IMR-90 (cell line): ENCODE measurements around the gene ZBTB47. TPM values are rescaled to one million over a fixed set of nuclear protein-coding genes. Genes with fewer than 3 reads are reported as not detected.

Experiments used
- ATAC-seq: fragments of 200-7000 bp; cut with Tn5 transposase; 2 replicates; pipeline ENCODE4 v1.9.1; 2020; ENCODE audit warnings: low read depth, mild to moderate bottlenecking, moderate library complexity
- BruUV-seq: library from RNA; stranded (reverse); fragments of 400-500 nt; replicated peaks from 2 replicates; lab custom pipeline; 2021; lab: Mats Ljungman, UMichigan
- CTCF ChIA-PET: fragments of 300-600 bp; formaldehyde crosslinking; extraction: SDS; loops from one replicate; lab custom pipeline; 2021; ENCODE audit warnings: antibody characterized with exemption; lab: Yijun Ruan, JAX
- POLR2A ChIA-PET: fragments of 300-600 bp; sonication (Branson Sonifier 250); formaldehyde crosslinking; loops from one replicate; lab custom pipeline; 2022; ENCODE audit warnings: antibody characterized with exemption; ENCODE audit not compliant: unreplicated experiment; lab: Charles Lee
- DNase-seq: peaks from one replicate; pipeline ENCODE4 v3.0.0; 2013
- H2AFZ ChIP-seq: replicated peaks from 2 replicates; pipeline ENCODE3; 2013; ENCODE audit warnings: low read length, mild to moderate bottlenecking; ENCODE audit not compliant: poor library complexity
- H2AK5ac ChIP-seq: 2 replicates; pipeline ENCODE4 v1.6.1; 2013; ENCODE audit warnings: low read depth, low read length, inconsistent platforms
- H2AK9ac ChIP-seq: replicated peaks from 2 replicates; pipeline ENCODE3; 2013; ENCODE audit warnings: mild to moderate bottlenecking, low read depth, low read length, moderate library complexity; ENCODE audit not compliant: poor library complexity
- H2BK120ac ChIP-seq: 2 replicates; pipeline ENCODE4 v1.6.1; 2013; ENCODE audit warnings: low read depth, low read length, inconsistent platforms
- H2BK15ac ChIP-seq: 3 replicates; pipeline ENCODE4 v1.6.1; 2013; ENCODE audit warnings: low read depth, low read length, inconsistent platforms
- H2BK20ac ChIP-seq: 2 replicates; pipeline ENCODE4 v1.6.1; 2013; ENCODE audit warnings: low read depth, mild to moderate bottlenecking, inconsistent platforms, low read length, moderate library complexity
- H2BK5ac ChIP-seq: 2 replicates; pipeline ENCODE4 v1.6.1; 2013; ENCODE audit warnings: mild to moderate bottlenecking, low read depth, low read length, inconsistent platforms; ENCODE audit not compliant: poor library complexity, severe bottlenecking
- H3K14ac ChIP-seq: replicated peaks from 2 replicates; pipeline ENCODE4 v1.6.1; 2013; ENCODE audit warnings: low read depth, low read length, inconsistent platforms
- H3K18ac ChIP-seq: 2 replicates; pipeline ENCODE4 v1.6.1; 2013; ENCODE audit warnings: low read depth, low read length, control low read depth
- H3K23ac ChIP-seq: 2 replicates; pipeline ENCODE4 v1.6.1; 2013; ENCODE audit warnings: low read depth, low read length, inconsistent platforms
- H3K27ac ChIP-seq: 2 replicates; pipeline ENCODE4 v1.5.1; 2013; ENCODE audit warnings: mild to moderate bottlenecking, control low read depth, low read length; ENCODE audit not compliant: insufficient read depth
- H3K27me3 ChIP-seq: 2 replicates; pipeline ENCODE4 v1.6.1; 2013; ENCODE audit warnings: low read length; ENCODE audit not compliant: control insufficient read depth, insufficient read depth
- H3K36me3 ChIP-seq: 2 replicates; pipeline ENCODE4 v1.6.1; 2013; ENCODE audit warnings: low read length, mixed read lengths; ENCODE audit not compliant: control insufficient read depth, insufficient read depth
- H3K4ac ChIP-seq: 2 replicates; pipeline ENCODE4 v1.6.1; 2013; ENCODE audit warnings: low read depth, low read length, inconsistent platforms
- H3K4me1 ChIP-seq: 2 replicates; pipeline ENCODE4 v1.6.1; 2013; ENCODE audit warnings: low read length, mixed read lengths; ENCODE audit not compliant: control insufficient read depth, insufficient read depth
- H3K4me2 ChIP-seq: 2 replicates; pipeline ENCODE4 v1.6.1; 2013; ENCODE audit warnings: low read depth, mild to moderate bottlenecking, control low read depth, low read length, moderate library complexity
- H3K4me3 ChIP-seq: 2 replicates; pipeline ENCODE4 v1.5.1; 2013; ENCODE audit warnings: low read depth, mild to moderate bottlenecking, control low read depth, low read length, moderate library complexity; ENCODE audit not compliant: insufficient read depth
- H3K56ac ChIP-seq: 2 replicates; pipeline ENCODE4 v1.6.1; 2013; ENCODE audit warnings: low read length, inconsistent platforms; ENCODE audit not compliant: insufficient read depth; ENCODE audit errors: extremely low read depth
- H3K79me1 ChIP-seq, 2 experiments: 2 replicates each; pipeline ENCODE4 v1.6.1; 2013; ENCODE audit warnings: low read length in 2 of 2, inconsistent platforms in 1 of 2, low read depth in 1 of 2
- H3K9ac ChIP-seq: 2 replicates; pipeline ENCODE4 v1.6.1; 2013; ENCODE audit warnings: low read depth, low read length, control low read depth
- H3K9me1 ChIP-seq: 2 replicates; pipeline ENCODE4 v1.6.1; 2013; ENCODE audit warnings: low read length, inconsistent platforms; ENCODE audit not compliant: insufficient read depth
- H3K9me3 ChIP-seq: 2 replicates; pipeline ENCODE4 v1.6.1; 2013; ENCODE audit warnings: low read length; ENCODE audit not compliant: control insufficient read depth, insufficient read depth
- H4K20me1 ChIP-seq: 2 replicates; pipeline ENCODE4 v1.6.1; 2013; ENCODE audit warnings: low read length, inconsistent platforms; ENCODE audit not compliant: insufficient read depth
- H4K5ac ChIP-seq: 2 replicates; pipeline ENCODE4 v1.6.1; 2013; ENCODE audit warnings: mild to moderate bottlenecking, low read depth, low read length, control low read depth
- H4K8ac ChIP-seq, 2 experiments: 2 replicates each; pipeline ENCODE4 v1.6.1; 2013; ENCODE audit warnings: low read depth in 2 of 2, low read length in 2 of 2, control low read depth in 1 of 2, inconsistent platforms in 1 of 2
- H4K91ac ChIP-seq: 2 replicates; pipeline ENCODE4 v1.6.1; 2013; ENCODE audit warnings: low read depth, low read length, inconsistent platforms; ENCODE audit not compliant: insufficient read depth
- SMC3 ChIP-seq: fragments of 150-350 bp; IDR thresholded peaks from 2 replicates; pipeline ENCODE4 v1.6.1; 2016; ENCODE audit warnings: low read depth, mild to moderate bottlenecking, antibody characterized with exemption, low read length, moderate library complexity
- WGBS, 2 experiments: methylation state at CpG; one replicate each; pipeline versions ENCODE4 v1.1.5 to v1.1.7; 2013; ENCODE audit warnings: missing lambda C conversion rate in 2 of 2; ENCODE audit not compliant: insufficient read length in 1 of 2; ENCODE audit errors: extremely low coverage in 2 of 2; 5-methylcytosine and 5-hydroxymethylcytosine counted together
- dilution Hi-C: fragments of 300-500 bp; cut with HindIII; formaldehyde crosslinking; loops from one replicate; pipeline ENCODE4 v1.14.3; 2018; ENCODE audit warnings: low sequenced_read_pairs; ENCODE audit not compliant: unreplicated experiment
- in situ Hi-C: fragments of 300-500 bp; cut with MboI; formaldehyde crosslinking; loops from 3 replicates; pipeline ENCODE4 v1.14.3; 2019; ENCODE audit warnings: low sequenced_read_pairs, inconsistent platforms, mixed read lengths
- intact Hi-C: fragments of 100-400 bp; cut with micrococcal nuclease; formaldehyde crosslinking; loops from 2 replicates; pipeline ENCODE4 v1.10.0; 2022
- polyA plus RNA-seq, 3 experiments: library from polyadenylated mRNA; depleted of rRNA; stranded (reverse); fragments of >200 nt; gene quantifications; 2 replicates each; pipeline ENCODE4 v1.2.3, GENCODE V29; 2012; ENCODE audit warnings: low replicate concordance in 1 of 3
- total RNA-seq: library from RNA; depleted of rRNA; stranded (reverse); fragments of >200 nt; gene quantifications from 2 replicates; pipeline ENCODE4 v1.2.3, GENCODE V29; 2012

The ZBTB47 gene
- total and polyA plus RNA-seq, 2 of the 4 experiments (the other 2 are of a cell fraction), result 10.9 to 16.8 TPM

GRCh38 chr3:42647821-42648459 lies 5.6 kb upstream of the ZBTB47 start:
- Histone ChIP-seq H2AFZ (no peak overlapping the region), H2BK5ac (no peak overlapping the region), H3K4ac (no peak overlapping the region), H4K91ac (no peak overlapping the region), H3K18ac (no peak overlapping the region), H2BK120ac (no peak overlapping the region), H3K4me2 (no peak overlapping the region), H3K56ac (no peak overlapping the region), H3K14ac (no peak overlapping the region), H3K9ac (no peak overlapping the region), H3K27ac (no peak overlapping the region), H4K20me1 (peaks cover 27% of the 10 kb centered on the region; the same call in 1 of the 2 replicates), H4K8ac (no peak overlapping the region), H2BK15ac (no peak overlapping the region), H2AK5ac (no peak overlapping the region), H3K79me1 (peaks cover 29 to 65% of the 10 kb centered on the region in 2 experiments), H3K9me1 (peaks cover 31% of the 10 kb centered on the region), H3K9me3 (no peaks in the 10 kb centered on the region), H3K36me3 (peaks cover 29% of the 10 kb centered on the region), H4K5ac (no peak overlapping the region), H3K23ac (no peak overlapping the region), H3K4me3 (no peak overlapping the region), H2AK9ac (no peak overlapping the region), H2BK20ac (no peak overlapping the region), H3K27me3 (no peaks in the 10 kb centered on the region), H3K4me1 (peaks cover 23% of the 10 kb centered on the region)
- WGBS, 2 experiments, result no CpG with 5 or more reads among the region's 5 CpGs
- TSS peak; percentile 69 for BruUV-seq
- DNase-seq (no peak), ATAC-seq (no peak)
- TF ChIP-seq SMC3, result no peak
- in situ Hi-C loops (no loop called here), intact Hi-C loops (loop anchor here (5.0 kb wide), 1 partner anchor 36 kb away; no protein-coding TSS in a partner anchor), dilution Hi-C loops (no loop called here)
- ChIA-PET POLR2A (no interaction called here), CTCF (interaction anchor here (0.7 kb wide), 1 partner anchor 102 kb away, joined by 3 read pairs; no protein-coding TSS in a partner anchor)
